Ishikawa (cell line): ENCODE measurements around the gene CYTL1.

Experiments
- CEBPB ChIP-seq: IDR thresholded peaks from 2 replicates; pipeline ENCODE4 v1.6.1; 2012
- EP300 ChIP-seq: IDR thresholded peaks from 2 replicates; pipeline ENCODE4 v1.6.1; 2012; ENCODE audit warnings: borderline replicate concordance
- FOXM1 ChIP-seq: IDR thresholded peaks from 2 replicates; pipeline ENCODE4 v1.6.1; 2012; ENCODE audit warnings: low read depth, borderline replicate concordance
- NFIC ChIP-seq: IDR thresholded peaks from 2 replicates; pipeline ENCODE4 v1.6.1; 2012
- RAD21 ChIP-seq: IDR thresholded peaks from 2 replicates; pipeline ENCODE4 v1.6.1; 2012; ENCODE audit warnings: low read depth
- TAF1 ChIP-seq: IDR thresholded peaks from 2 replicates; pipeline ENCODE4 v1.6.1; 2012; ENCODE audit warnings: low read depth, mild to moderate bottlenecking
- TCF12 ChIP-seq: IDR thresholded peaks from 2 replicates; pipeline ENCODE4 v1.6.1; 2012; ENCODE audit warnings: low read depth
- TF ChIP-seq, protein P1 (sequence below): IDR thresholded peaks from 2 replicates; pipeline ENCODE4 v1.6.1; 2012; ENCODE audit warnings: low read depth, mild to moderate bottlenecking

GRCh38 chr4:4974727-4975126 is 44.5 kb downstream of the CYTL1 start:
- no peak for TF ChIP-seq TAF1
- no peak for TF ChIP-seq FOXM1
- no peak for TF ChIP-seq CEBPB
- TF ChIP-seq, protein P1, sequence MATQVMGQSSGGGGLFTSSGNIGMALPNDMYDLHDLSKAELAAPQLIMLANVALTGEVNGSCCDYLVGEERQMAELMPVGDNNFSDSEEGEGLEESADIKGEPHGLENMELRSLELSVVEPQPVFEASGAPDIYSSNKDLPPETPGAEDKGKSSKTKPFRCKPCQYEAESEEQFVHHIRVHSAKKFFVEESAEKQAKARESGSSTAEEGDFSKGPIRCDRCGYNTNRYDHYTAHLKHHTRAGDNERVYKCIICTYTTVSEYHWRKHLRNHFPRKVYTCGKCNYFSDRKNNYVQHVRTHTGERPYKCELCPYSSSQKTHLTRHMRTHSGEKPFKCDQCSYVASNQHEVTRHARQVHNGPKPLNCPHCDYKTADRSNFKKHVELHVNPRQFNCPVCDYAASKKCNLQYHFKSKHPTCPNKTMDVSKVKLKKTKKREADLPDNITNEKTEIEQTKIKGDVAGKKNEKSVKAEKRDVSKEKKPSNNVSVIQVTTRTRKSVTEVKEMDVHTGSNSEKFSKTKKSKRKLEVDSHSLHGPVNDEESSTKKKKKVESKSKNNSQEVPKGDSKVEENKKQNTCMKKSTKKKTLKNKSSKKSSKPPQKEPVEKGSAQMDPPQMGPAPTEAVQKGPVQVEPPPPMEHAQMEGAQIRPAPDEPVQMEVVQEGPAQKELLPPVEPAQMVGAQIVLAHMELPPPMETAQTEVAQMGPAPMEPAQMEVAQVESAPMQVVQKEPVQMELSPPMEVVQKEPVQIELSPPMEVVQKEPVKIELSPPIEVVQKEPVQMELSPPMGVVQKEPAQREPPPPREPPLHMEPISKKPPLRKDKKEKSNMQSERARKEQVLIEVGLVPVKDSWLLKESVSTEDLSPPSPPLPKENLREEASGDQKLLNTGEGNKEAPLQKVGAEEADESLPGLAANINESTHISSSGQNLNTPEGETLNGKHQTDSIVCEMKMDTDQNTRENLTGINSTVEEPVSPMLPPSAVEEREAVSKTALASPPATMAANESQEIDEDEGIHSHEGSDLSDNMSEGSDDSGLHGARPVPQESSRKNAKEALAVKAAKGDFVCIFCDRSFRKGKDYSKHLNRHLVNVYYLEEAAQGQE = no peak
- no peak for TF ChIP-seq EP300
- TF ChIP-seq TCF12 = no peak
- no peak for TF ChIP-seq NFIC
- no peak for TF ChIP-seq RAD21
